Fibroblast of skin of right quadriceps (primary cell): ENCODE results near the gene MAP3K2.
A peak's percentile ranks its signal among the peaks of the same experiment; 100 is the strongest.

Experiments
- DNase-seq: peaks from one replicate; pipeline ENCODE4 v3.0.0-alpha.2; 2013

MAP3K2 gene

GRCh38 chr2:127387655-127388422 lies at the start of gene MAP3K2:
Gene MAP3K2, minus strand, starts transcription at chr2:127387975. Its CDS starts 44,846 bp downstream, at chr2:127343129.
- DNase-seq = peak; percentile 93

- DNase-seq = no peak
These were observed 49.3 kb upstream of the MAP3K2 start for GRCh38 chr2:127437056-127437455.

GRCh38 chr2:127434515-127434914 lies 46.7 kb upstream of the MAP3K2 start:
- no peak for DNase-seq

- DNase-seq = no peak
These were observed 43.7 kb upstream of the MAP3K2 start for GRCh38 chr2:127431408-127432023.

GRCh38 chr2:127429844-127430425 lies 42.2 kb upstream of the MAP3K2 start:
- DNase-seq = no peak

- no peak for DNase-seq
These were observed 41.5 kb upstream of the MAP3K2 start for GRCh38 chr2:127429291-127429690.

- DNase-seq = no peak
These were observed 41.0 kb upstream of the MAP3K2 start for GRCh38 chr2:127428815-127429109.

- no peak for DNase-seq
These were observed 40.5 kb upstream of the MAP3K2 start for GRCh38 chr2:127428057-127428814.

- DNase-seq = no peak
These were observed 39.7 kb upstream of the MAP3K2 start for GRCh38 chr2:127427376-127428056.

GRCh38 chr2:127426501-127427354 lies 39.0 kb upstream of the MAP3K2 start:
- no peak for DNase-seq

- DNase-seq = no peak
These were observed 38.0 kb upstream of the MAP3K2 start for GRCh38 chr2:127425540-127426490.

GRCh38 chr2:127424598-127425520 lies 37.1 kb upstream of the MAP3K2 start:
- no peak for DNase-seq

- no peak for DNase-seq
These were observed 36.1 kb upstream of the MAP3K2 start for GRCh38 chr2:127423880-127424279.

GRCh38 chr2:127423478-127423843 lies 35.7 kb upstream of the MAP3K2 start:
- no peak for DNase-seq

GRCh38 chr2:127422559-127423477 lies 35.0 kb upstream of the MAP3K2 start:
- no peak for DNase-seq

GRCh38 chr2:127421871-127422558 lies 34.2 kb upstream of the MAP3K2 start:
- DNase-seq = no peak

GRCh38 chr2:127421116-127421800 lies 33.5 kb upstream of the MAP3K2 start:
- DNase-seq = no peak
